ENCODE results near the gene GSKIP.
A peak's percentile ranks its signal among the peaks of the same experiment; 100 is the strongest.

The GSKIP gene

DNA sequence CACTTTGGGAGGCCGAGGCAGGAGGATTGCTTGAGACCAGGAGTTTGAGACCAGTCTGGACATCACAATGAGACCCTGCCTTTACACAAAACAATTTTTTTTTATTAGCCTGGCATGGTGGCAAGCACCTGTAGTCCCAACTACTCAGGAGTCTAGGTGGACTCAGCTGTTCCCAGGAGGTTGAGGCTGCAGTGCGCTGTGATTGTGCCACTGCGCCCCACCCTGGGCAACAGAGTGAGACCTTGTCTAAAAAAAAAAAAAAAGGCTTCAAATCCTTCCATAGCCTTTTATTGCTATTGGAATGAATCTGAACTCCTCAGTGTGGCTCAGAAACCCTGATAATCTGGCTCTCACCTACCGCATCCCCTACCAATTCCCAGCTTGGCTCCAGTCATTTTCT, 54.7 kb downstream of the GSKIP start:
- DNase-seq = no peak

DNA sequence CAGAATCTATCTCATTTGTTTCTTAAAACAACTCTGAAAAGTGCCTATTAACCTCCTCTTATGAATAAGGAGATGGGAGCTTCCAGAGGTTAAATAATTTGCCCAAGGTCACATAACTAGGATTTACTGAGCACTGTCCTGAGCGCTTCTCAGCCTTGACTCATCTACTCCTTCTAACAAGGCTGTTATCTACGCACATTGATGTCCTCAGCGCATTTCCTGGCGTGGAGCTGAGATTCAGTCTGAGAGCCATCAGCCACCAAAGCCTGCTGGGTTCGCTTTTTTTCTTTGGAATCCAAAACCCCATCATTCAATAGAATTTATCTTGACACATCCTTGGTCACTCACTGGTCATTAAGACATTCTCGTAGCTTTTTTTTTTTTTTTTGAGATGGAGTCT, 57.9 kb downstream of the GSKIP start:
- DNase-seq = no peak

DNA sequence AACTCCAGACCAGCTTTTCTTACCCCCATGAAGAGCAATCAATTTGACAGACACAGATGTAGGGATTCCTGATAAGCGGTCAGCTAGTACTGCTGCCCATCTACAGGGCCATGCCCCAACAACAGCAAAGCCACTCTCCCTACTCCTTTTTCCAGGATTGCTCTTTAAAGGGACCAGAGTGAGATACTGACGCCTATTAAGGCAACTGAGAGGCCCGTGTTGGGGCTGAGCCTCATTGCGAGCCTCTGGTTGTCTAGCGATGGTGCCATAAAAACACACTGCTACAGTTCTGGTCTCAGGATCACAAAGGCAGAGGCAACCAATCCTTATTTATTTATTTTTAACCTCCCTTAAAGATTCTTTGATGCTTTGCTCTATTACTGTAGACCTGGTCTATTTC, 59.7 kb downstream of the GSKIP start:
- DNase-seq = no peak

DNA sequence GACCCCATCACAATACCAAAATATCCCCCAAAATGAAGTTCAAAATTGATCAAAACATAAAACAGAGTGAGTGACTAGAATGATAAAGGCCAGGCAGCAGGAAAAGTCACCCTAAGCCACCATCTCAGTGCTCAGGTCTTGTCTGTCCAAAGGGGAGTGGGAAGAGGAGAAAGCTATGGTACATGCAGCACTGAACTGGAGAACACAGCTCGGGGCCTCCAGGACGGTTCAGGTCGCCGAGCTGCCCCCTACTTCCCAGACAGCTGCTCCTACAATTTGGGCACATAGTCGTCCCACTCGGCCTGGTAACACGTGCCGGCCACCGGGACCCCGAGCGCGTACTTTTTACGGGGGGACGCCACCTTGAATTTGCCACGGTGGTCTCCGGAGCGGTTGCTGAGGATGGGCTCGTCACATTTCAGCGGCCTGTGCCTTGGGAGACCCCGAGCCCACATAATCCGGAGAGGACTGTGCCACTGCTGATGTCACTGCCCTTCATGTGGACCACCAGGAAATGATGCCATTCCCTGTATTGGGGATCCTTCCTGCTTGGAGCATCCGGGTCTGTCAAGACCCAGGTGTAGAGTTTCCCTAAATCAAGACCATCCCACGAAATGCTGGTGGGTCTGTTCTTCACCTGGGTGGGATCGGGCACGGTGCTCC, 60.3 kb downstream of the GSKIP start:
- DNase-seq = no peak

DNA sequence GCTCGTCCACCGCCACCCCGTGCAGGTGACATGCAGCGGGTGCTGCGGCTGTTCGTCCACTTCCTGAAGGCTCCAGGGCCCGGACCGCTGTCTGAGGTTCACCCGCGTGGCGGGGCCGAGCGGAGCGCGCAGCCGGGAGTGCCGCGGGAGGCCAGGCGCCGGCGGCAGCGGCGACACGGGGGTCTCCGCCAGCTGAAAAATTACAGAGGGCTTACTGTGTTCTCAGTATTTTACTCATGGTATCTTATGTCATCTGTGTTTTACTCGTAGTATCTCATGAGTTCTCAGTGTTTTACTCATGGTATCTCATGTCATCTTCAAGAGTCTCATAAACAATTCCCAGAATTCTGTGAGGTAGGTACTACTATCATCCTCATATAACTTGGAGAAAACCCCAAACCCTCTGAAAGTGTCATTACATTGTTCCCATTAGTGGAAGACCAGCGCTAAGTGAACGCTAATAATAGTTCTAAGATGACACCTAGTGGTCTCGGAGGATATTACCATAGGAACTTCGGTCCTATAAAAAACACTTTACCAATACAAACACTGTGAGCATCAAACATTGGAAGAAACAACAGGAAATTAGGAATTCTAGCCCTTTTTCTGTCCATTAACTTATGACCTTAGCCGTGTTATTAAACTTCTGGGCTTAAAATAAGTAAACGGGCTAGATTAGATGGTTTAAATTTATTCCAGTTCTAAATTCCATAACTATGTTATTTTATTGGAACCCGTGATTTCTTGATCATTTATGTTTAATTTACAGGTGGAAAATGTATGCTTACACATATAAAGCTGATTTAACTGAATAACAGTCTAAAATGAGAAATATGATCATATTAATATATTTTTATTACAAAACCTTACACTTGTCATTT, 61.0 kb downstream of the GSKIP start:
- DNase-seq = peak; percentile 56

DNA sequence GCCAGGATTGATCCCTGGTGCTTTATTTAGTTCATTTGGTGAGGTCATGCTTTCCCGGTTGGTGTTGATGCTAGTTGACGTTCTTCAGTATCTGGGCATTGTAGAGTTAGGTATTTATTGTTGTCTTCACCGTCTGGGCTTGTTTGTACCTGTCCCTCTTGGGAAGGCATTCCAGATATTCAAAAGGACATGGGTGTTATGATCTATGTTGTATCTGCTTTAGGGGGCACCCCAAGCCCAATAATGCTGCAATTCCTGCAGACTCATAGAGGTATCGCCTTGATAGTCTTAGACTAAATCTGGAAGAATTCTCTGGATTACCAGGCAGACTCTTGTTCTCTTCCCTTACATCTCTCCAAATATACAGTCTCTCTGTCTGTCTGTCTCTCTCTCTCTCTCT, 70.7 kb downstream of the GSKIP start:
- DNase-seq = no peak

Data from NCI-H1436 (cell line).